Central memory CD8-positive, alpha-beta T cell (primary cell): Measurements from ENCODE around the gene KLHL21.

Source experiments
- ATAC-seq: fragments of 150-1000 bp; cut with Tn5 transposase; replicated peaks from 2 replicates; pipeline ENCODE4 v1.10.0; 2022; ENCODE audit warnings: mild to moderate bottlenecking, moderate FRiP score, moderate number of reproducible peaks; ENCODE audit not compliant: poor library complexity, severe bottlenecking; ENCODE audit errors: extremely low read depth
- DNase-seq, 2 donors: peaks; one replicate each; pipeline ENCODE4 v3.0.0; 2021; ENCODE audit warnings: low spot score in 2 of 2
- H3K27ac Mint-ChIP-seq: one replicate; pipeline ENCODE4 v1.8.0; 2022; ENCODE audit warnings: low read depth, mild to moderate bottlenecking, moderate library complexity, mixed read lengths
- H3K27me3 Mint-ChIP-seq: one replicate; pipeline ENCODE4 v1.8.0; 2022; ENCODE audit warnings: mixed read lengths
- H3K36me3 Mint-ChIP-seq: one replicate; pipeline ENCODE4 v1.8.0; 2022; ENCODE audit warnings: mild to moderate bottlenecking, moderate library complexity, mixed read lengths; ENCODE audit not compliant: insufficient read depth
- H3K4me1 Mint-ChIP-seq: one replicate; pipeline ENCODE4 v1.8.0; 2022; ENCODE audit warnings: mixed read lengths
- H3K4me3 Mint-ChIP-seq: one replicate; pipeline ENCODE4 v1.8.0; 2022; ENCODE audit warnings: mild to moderate bottlenecking, moderate library complexity, mixed read lengths
- H3K9me3 Mint-ChIP-seq: one replicate; pipeline ENCODE4 v1.8.0; 2022; ENCODE audit warnings: mixed read lengths

Gene KLHL21

GRCh38 chr1:6632588-6633514, 30.2 kb upstream of the KLHL21 start:
- Mint-ChIP-seq H3K4me3 (no peak overlapping the region), H3K27me3 (no peaks in the 10 kb centered on the region), H3K4me1 (peaks cover 13% of the 10 kb centered on the region), H3K27ac (no peak overlapping the region), H3K9me3 (no peaks in the 10 kb centered on the region), H3K36me3 (peaks cover 39% of the 10 kb centered on the region)
- no peak for ATAC-seq
- DNase-seq: no peak

GRCh38 chr1:6631058-6631457, 28.4 kb upstream of the KLHL21 start:
- no peaks in the 10 kb centered on the region for H3K9me3 Mint-ChIP-seq
- no peak overlapping the region for H3K4me3 Mint-ChIP-seq
- H3K27ac Mint-ChIP-seq: no peak overlapping the region
- H3K36me3 Mint-ChIP-seq: peaks cover 39% of the 10 kb centered on the region
- peaks cover 31% of the 10 kb centered on the region for H3K4me1 Mint-ChIP-seq
- no peaks in the 10 kb centered on the region for H3K27me3 Mint-ChIP-seq
- no peak for ATAC-seq
- DNase-seq: no peak

DNA sequence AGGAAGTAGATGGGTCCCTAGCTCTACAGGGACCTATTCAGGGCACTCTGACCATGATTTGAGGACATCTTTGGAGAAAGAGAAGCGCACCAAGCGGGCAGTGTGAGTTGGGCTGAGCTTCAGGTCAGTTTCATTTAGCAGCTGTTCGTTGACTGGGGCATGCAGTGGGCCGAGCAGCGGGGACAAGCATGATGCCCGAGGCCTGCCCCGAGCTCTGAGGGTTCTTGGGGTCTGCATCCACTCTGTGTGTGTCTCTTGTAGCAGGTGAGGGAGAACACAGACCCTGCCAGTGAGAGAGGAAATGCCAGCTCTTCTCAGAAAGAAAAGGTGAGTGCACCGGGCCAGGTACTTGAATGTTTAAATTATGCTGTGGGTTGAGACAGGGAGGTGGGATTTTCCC, 27.4 kb upstream of the KLHL21 start:
- Mint-ChIP-seq H3K27ac (no peak overlapping the region), H3K9me3 (no peaks in the 10 kb centered on the region), H3K4me3 (no peak overlapping the region), H3K36me3 (peaks cover 38% of the 10 kb centered on the region), H3K27me3 (no peaks in the 10 kb centered on the region), H3K4me1 (peaks cover 32% of the 10 kb centered on the region)
- DNase-seq (no peak), ATAC-seq (no peak)

GRCh38 chr1:6628971-6629479, 26.4 kb upstream of the KLHL21 start:
- peaks cover 32% of the 10 kb centered on the region for H3K4me1 Mint-ChIP-seq
- ATAC-seq (no peak), DNase-seq (no peak)
- peaks cover 35% of the 10 kb centered on the region for H3K36me3 Mint-ChIP-seq
- H3K27me3 Mint-ChIP-seq: no peaks in the 10 kb centered on the region
- no peaks in the 10 kb centered on the region for H3K9me3 Mint-ChIP-seq
- H3K4me3 Mint-ChIP-seq: no peak overlapping the region
- no peak overlapping the region for H3K27ac Mint-ChIP-seq

DNA sequence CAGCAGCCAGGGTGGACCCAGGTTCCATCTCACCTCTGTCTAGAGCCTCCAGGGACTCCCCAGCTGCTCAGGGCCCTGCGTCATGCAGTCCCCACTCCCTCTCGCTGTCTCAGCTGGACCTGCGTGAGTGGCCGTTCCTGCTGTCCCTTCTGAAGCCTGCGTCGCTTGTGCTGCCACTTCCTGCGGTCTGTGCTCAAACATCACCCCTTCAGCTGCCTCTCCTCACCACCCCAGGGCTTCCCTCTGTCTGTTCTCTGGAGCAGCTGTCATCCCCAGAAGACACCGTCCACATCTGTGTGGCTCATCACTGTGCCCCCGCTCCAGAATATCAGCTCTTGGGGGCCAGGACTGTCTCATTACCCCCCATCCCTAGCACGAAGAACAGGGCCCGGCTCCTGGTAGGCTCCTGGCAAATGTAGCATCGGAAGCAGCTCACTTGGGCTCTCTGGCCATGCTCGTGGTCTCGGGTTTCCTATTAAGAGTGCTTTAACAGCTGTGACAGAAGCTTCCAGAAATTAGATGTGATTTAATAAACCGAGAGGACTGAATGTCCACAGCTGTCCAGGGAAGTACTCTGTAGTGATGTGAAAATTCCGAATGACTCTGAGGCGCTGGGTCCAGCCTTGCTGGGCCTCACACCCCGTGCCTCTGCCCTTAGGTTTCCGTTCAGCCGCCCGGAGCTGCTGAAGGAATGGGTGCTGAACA, 25.3 kb upstream of the KLHL21 start:
- Mint-ChIP-seq H3K9me3 (no peaks in the 10 kb centered on the region), H3K27me3 (no peaks in the 10 kb centered on the region), H3K4me3 (peak overlapping the region; percentile 87), H3K4me1 (peaks cover 32% of the 10 kb centered on the region), H3K27ac (no peak overlapping the region), H3K36me3 (peaks cover 27% of the 10 kb centered on the region)
- ATAC-seq: no peak
- DNase-seq: no peak

GRCh38 chr1:6627031-6627430, 24.4 kb upstream of the KLHL21 start:
- Mint-ChIP-seq H3K27me3 (no peaks in the 10 kb centered on the region), H3K9me3 (no peaks in the 10 kb centered on the region), H3K36me3 (peaks cover 26% of the 10 kb centered on the region), H3K4me3 (peak overlapping the region; percentile 87), H3K4me1 (peaks cover 32% of the 10 kb centered on the region), H3K27ac (no peak overlapping the region)
- ATAC-seq (no peak), DNase-seq (no peak)

DNA sequence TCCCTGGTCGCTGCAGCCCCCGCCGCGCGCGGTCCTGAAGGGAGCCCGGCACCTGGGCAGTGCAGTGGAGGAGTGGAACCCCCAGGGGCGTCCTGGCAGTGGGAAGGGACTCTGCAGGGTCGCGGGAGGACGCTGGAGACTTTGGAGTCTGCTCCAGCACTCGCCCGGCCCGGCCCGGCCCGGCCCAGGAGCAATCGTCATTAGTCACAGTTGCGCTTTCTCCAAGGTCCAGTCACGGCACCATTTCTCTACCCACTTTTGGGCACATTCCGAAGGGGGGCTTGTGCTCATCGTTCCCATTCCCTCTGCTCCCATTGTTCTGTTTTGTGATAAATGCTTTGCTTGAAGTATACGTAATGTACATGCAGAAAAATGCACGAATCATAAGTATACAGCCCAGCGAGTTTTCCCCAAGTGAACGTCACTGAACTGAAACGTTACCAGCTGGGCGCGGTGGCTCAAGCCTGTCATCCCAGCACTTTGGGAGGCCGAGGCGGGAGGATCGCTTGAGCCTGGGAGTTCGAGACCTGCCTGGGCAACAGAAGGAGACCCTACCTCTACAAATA, 23.0 kb upstream of the KLHL21 start:
- Mint-ChIP-seq H3K36me3 (peaks cover 25% of the 10 kb centered on the region), H3K9me3 (no peaks in the 10 kb centered on the region)
- peak; percentile 30 for ATAC-seq

DNA sequence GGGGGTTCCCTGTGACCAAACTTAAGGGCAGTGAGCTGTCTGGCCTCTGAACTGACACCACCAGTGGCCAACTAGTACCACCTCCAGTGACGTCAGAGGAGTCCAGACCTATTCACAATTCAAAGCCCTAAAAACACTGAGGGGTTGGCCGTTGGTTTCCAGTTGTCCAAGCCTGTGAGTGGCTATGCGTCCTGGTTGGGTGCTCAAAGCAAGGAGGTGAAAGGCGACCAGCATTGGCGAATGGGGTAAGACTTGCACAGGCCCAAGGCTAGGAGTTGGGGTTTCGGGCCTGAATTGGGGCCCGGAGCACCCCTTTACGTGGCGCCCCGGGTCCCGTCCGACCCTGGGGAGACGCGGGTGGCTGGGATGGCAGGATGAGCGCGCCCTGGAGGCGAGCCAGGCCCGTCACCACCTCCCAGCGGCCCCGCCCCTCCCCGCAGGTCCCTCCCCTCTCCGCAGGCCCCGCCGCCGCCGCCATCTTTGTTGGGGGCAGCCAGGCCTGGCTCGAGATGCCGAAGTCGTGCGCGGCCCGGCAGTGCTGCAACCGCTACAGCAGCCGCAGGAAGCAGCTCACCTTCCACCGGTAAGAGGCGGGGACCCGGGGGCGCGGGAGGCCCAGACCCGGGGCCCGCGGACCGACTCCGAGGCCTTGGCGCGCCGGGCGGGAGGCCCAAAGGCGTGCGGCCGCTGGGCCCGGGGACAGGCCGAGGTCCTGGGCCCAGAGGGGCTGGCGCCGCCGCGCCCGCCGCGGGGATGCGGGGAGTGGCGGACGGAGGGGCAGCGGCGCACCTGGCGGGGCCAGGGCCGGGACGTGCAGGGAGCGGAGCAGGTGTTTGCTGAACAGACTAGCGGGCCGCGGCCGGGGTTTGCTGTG, 22.3 kb upstream of the KLHL21 start, which contains the start of gene THAP3:
THAP3 (plus strand) TSS at position 159 of the 874 bp plus-strand sequence; CDS start at position 510, 351 bp downstream.
- ATAC-seq (peak; percentile 97), DNase-seq (peak; percentile 75 to 76)
- Mint-ChIP-seq H3K4me1 (peaks cover 30% of the 10 kb centered on the region), H3K4me3 (peak within 1 kb of the TSS; percentile 87), H3K27me3 (no peaks in the 10 kb centered on the region), H3K36me3 (peaks cover 22% of the 10 kb centered on the region), H3K27ac (peak within 1 kb of the TSS; percentile 81), H3K9me3 (no peaks in the 10 kb centered on the region)

More for the DNA sequence above, 23.0 kb upstream of the KLHL21 start:
- Mint-ChIP-seq H3K27ac (peak overlapping the region; percentile 81), H3K4me1 (peaks cover 32% of the 10 kb centered on the region), H3K27me3 (no peaks in the 10 kb centered on the region), H3K4me3 (peak overlapping the region; percentile 87)
- DNase-seq: no peak

- Mint-ChIP-seq H3K9me3 (no peaks in the 10 kb centered on the region), H3K27ac (no peak overlapping the region), H3K4me3 (peak overlapping the region; percentile 42), H3K27me3 (no peaks in the 10 kb centered on the region), H3K36me3 (peaks cover 17% of the 10 kb centered on the region), H3K4me1 (peaks cover 23% of the 10 kb centered on the region)
- ATAC-seq: no peak
- DNase-seq: no peak
Measured at GRCh38 chr1:6623269-6623965, 20.7 kb upstream of the KLHL21 start.

DNA sequence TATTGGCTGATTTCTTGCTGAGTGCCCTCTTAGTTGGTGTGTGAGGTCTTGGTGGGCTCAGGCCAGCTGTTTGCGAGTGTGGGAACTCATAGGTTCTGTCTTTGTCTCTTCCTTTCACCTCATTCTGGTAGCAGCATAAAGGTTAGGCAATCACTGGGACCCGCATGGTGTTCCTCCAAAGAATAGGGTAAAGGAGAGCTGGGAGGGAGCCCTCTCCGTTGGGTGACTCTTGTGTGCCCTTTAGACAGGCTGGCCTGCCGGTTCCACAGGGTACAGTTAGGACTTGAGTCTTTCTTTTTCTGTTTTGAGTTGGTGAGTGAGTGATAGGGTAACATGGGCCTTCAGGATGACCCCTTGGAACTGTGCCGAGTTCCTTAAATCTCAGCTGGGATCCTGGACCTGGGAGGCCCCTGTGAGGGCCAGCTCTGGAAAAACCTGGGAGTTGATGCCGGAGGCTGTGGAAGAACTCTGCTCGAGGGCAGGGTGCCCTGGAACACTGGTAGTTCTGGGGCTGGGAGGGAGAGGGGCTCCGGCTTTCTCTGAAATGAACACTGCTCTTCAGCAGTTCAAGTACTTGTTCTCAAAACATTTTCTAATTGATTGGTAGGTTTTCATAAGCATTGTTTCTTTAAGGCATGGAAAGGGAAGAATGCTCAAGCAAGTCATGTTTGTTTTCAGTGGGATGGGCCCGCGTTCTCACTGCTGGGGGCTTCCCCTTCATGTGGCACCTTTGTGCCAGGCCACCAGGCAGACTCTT, 19.9 kb upstream of the KLHL21 start:
- DNase-seq: no peak
- no peaks in the 10 kb centered on the region for H3K27me3 Mint-ChIP-seq
- H3K4me3 Mint-ChIP-seq: no peak overlapping the region
- peaks cover 15% of the 10 kb centered on the region for H3K36me3 Mint-ChIP-seq
- H3K9me3 Mint-ChIP-seq: no peaks in the 10 kb centered on the region
- no peak overlapping the region for H3K27ac Mint-ChIP-seq
- ATAC-seq: no peak
- peaks cover 16% of the 10 kb centered on the region for H3K4me1 Mint-ChIP-seq
